ENCODE measurements around the gene GTF2F2.
"Not testable (repeated sequence)": the region's sequence is repeated elsewhere in the genome, so short reads cannot be mapped to it uniquely, and the experiment has no call there.

Gene GTF2F2

DNA sequence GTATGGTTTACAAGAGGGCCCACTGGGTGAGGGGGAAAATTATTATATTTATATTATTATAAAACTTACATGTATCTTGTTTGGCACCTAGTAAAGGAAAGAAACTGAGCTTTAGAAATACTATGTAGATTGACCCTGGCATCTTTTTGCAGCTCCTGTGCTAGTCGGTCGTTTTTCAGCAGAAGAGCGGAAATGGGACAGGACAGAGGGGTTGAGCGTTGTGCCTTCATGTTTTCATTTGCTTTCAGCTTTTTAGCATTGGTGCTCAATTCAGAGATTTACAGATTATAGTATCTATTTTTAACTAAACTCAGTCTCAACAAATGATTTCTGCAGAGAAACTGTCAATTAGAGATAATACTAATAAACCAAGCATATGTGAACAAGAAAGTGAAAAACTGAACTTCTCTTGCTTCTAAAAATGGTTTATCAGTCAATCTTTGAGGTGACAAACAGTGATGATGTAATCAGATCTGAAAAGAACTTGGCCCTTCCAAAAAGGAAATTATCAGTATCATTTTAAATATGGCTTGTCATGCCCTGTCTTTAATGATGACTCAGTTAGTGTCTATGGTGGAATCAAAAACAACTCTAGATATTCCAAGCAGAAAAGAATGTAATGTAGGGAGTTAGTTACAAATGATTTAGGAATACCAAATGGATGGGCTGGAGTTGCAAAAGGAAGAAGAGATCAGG is 137.5 kb downstream of the GTF2F2 start:
- no peak for DNase-seq

DNA sequence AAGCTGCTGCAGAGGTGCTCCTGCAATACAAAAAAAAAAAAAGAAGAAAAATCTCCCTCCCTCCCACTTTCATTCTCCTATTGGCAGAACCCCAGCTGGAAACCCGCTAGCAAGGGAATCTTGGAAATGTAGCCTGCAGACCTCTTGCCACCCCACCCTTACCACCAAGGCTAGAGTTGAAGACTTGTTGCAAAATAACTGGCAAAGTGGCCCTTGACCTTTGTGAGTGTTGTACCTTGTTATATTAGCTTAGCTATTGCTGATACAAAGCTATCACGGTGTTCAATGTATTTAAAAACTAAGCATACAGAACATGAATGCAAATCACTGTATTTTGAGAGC is 138.0 kb downstream of the GTF2F2 start:
- no peak for DNase-seq

- no peak for DNase-seq
Observed at GRCh38 chr13:45267215-45267614, 146.9 kb downstream of the GTF2F2 start.

DNA sequence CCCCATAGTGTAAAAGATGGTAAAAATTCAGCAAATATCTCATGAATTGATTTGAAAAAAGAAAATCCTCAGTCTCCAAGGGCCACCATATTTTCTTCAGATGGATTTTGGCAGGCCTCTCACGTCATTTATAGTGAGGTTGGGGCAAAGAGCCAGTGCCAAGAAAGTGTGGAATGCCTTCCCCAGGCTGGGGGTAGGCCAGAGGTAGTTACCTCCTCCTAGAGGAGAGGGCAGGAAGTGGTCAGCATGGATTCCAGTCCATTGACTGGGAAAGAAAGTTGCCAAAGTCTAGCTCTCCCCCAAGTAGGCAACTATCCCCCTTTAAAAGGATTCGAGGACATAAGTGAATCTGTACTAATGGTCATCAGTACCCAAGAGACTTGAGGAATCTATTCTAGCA is 148.9 kb downstream of the GTF2F2 start:
- DNase-seq: no peak

DNA sequence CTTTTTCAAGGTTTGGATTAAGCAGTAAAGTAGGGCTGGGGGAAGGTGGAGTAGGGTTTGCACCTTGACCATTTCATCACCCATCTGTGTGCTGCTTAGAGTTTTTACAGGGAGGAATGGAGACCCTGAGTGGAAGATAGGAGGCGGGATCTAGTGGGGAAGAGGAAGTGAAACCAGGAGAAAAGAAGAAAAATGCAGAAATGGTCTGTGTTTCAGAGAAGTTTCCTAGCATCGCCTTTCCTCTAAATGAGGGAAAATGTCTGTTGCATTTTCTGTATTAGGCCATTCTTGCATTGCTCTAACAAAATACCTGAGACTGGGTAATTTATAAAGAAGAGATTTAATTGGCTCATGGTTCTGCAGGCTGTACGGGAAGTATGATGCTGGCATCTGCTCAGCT is 156.6 kb downstream of the GTF2F2 start:
- no peak for DNase-seq

DNA sequence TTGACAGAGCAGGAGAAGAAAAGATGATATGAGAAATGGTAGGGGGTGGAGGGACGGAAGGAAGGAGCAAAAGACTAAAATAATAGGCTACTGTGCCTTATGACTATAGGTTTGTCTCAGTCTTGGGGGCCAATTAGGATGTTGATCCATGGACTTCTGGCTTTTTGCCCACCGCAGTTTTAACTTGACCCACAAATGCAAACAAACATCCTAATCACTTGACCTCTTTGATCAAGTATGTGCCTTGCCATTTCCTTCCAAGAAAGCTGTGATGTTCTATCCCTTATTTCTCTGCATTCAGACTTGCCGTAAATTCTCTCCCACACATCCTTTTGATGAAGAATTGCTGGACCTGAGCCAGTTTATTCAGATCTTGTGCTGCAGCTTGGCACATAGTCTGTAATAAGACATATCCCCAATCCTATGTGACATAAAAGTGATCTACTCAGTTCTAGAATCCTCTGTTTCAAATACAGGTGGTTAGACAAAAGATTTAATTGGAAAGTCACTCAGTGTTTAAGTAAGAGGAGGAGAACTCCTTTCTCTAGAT is 157.9 kb downstream of the GTF2F2 start:
- DNase-seq: no peak

DNA sequence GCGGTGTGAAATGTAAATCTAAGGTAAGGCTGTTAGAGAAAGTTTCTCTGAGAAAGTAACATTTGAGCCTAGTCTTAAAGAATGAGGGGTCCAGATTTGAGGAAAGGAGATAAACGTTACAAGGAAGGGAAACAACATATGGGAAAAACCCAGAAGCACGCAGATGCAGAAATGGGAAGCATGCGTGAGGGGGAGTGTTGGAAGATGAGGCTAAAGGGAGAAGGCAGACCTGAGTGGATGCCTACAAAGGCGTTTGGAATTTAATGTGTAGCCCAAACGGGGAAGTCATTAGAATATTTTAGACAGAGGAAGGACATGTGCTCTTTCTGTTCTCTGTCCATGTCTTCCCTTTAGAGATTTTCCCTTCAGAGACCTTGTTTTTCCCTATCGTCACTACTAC is 159.7 kb downstream of the GTF2F2 start:
- no peak for DNase-seq

- peak; percentile 57 for DNase-seq
Observed at GRCh38 chr13:45280751-45281634, 160.7 kb downstream of the GTF2F2 start.

GRCh38 chr13:45282994-45283393 is 162.7 kb downstream of the GTF2F2 start:
- DNase-seq: no peak

GRCh38 chr13:45289936-45290563 is 169.7 kb downstream of the GTF2F2 start:
- DNase-seq: no peak

DNA sequence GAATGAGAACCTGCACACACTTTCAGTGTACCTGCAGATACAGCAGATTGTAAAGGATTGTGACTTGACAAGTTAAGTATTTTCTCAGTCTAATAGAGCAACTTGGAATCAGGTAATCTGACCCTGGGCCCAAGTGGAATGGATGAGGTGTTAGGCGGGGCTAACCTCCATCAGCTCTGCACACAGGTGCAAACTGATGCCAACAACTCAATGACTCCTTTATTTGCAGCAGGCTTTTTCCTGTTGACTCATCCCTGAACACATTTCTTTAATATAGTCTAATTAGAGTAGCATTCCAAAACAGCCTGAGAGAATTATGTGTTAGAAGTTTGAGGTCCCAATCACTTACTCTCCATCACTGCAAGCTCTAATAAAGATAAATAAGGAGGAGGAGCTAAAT is 171.9 kb downstream of the GTF2F2 start:
- no peak for DNase-seq

- DNase-seq: no peak
Observed at GRCh38 chr13:45295536-45295935, 175.2 kb downstream of the GTF2F2 start.

DNA sequence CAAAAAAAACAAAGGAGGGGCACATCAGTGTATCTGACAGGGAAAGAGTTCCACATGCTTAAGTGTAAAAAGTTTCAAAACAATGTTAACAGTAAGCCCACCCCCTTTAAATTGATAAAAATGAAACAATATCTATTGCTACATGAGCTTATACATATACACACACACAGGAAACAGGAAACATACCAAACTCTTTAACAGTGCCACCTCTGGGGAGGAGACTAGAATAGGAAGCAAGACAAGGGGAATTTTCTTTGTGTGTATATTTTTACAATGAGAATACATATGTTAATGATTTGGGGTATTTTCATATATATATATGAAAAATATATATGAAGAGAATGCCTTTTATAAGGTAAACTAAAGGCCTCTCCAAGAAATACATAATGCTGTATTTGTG is 175.9 kb downstream of the GTF2F2 start:
- no peak for DNase-seq

DNA sequence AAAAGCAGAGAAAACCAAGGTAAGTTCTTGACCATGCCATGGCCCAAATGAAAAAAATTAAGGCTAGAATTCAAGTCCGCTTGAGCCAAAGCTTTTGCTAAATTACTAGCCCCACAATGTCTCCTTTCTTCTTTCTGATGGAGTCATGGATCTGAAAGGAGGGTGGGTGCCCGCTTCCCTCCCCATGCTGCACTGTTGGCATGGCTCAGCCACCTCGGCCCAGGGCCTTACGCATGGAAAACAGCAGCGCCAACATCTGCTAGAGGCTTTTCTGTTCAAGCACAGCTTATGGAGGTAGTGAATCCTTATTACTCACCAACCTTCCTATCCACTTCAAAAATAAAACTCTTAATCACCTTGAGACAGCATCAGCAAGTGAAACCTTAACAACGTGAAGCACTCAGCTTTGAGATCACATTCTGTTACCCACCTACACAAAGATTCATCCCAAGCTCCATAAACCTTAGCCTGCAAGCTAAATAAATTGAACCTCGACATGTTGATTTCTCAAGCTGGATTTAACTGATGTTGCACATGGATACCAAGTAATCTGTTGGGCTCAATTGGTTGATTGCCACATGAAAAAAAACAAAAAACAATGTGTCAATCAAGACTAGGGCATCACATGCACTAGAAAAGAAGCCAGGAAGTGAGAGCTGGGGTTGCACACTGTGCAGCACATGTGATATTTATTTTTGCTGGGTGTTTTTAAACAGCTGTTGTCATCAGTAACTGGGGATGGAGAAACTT is 177.3 kb downstream of the GTF2F2 start:
- no peak for DNase-seq

DNA sequence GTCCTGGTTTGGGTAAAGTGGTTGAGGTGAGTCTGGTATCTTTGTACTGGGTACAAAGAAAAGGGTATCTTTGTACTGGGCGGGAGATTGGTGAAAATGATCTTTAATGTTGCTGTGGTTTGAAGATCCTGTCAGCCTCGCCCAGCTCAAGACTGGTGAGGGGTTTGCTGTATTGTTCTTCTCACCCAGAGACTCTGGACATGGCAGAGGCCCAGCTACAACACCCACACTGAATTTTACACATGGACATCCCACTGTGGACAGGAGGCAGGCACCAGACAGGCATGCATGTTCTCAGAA is 177.8 kb downstream of the GTF2F2 start:
- no peak for DNase-seq

- not testable (repeated sequence) for DNase-seq
Observed at GRCh38 chr13:45298550-45298949, 178.2 kb downstream of the GTF2F2 start.

- DNase-seq: no peak
Observed at GRCh38 chr13:45299194-45299593, 178.9 kb downstream of the GTF2F2 start.

GRCh38 chr13:45300190-45300985 is 180.1 kb downstream of the GTF2F2 start:
- DNase-seq: no peak

DNA sequence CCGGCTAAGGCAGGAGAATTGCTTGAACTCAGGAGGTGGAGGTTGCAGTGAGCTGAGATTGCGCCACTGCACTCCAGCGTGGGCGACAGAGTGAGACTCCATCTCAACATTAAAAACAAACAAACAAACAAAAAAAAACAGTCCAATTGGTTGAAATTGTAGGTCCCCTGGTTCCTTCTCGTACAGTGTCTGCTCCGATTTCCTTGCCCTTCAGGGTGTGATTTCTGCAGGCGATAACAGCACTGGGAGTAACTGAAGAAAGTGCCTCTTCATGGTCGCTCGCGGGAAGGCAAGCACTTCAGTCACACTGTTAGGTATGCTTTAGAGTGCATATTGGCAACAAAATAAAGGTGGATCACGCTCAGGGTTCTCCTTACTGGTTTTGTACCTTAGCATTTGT is 181.0 kb downstream of the GTF2F2 start:
- DNase-seq: no peak

DNA sequence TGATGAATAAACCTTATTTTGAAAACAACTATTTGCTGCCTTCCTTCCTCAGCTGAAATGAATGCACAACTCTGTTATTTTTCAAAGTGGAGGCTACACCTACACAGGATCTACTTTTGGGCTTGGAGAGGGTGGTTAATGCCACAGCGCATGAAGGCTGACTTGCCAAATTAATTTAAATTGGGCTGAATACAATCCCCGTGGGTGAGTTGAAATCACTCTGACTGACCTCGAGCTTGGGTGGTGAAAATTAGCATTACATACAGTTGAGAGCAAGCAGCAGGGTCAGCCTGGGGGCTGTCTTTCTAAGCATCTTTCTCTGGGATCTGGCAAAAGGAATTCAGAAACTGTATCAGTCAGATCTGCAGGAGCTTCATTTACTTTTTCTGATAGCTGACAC is 182.2 kb downstream of the GTF2F2 start:
- no peak for DNase-seq

DNA sequence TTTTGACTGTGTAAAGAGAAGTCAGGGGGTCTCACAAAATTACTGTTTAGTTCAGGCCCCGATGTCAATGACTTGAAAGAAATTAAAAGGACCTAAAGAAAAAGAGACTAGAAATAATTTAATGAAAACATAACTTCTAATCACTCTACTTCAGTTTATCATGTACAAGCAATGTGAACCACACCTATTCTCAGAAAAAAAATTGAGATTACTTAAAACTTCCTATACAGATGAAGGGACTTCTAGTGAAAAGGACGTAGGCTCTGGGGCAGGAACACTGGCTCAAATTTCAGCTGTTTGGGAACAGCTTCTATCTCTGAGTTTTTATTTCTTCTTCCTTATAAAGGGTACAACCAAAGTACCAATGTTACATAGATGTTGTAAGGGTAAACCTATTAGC is 182.7 kb downstream of the GTF2F2 start:
- DNase-seq: no peak

- no peak for DNase-seq
Observed at GRCh38 chr13:45303866-45304265, 183.6 kb downstream of the GTF2F2 start.

All from activated CD8-positive, alpha-beta memory T cell treated with anti-CD3 and anti-CD28 coated beads, Interleukin-2, amount 50 U/mL, for 4 hours (primary cell).